Small intestine (tissue), 7 donors: ENCODE data around the gene PLEKHG5. TPM values are rescaled to one million over a fixed set of nuclear protein-coding genes. Genes with fewer than 3 reads are reported as not detected.
"Not testable (repeated sequence)": the region's sequence is repeated elsewhere in the genome, so short reads cannot be mapped to it uniquely, and the experiment has no call there.

Source experiments
- DNase-seq, 2 donors: peaks; one replicate each; pipeline versions ENCODE4 v3.0.0 to v3.0.0-alpha.2; 2013
- FAIRE-seq: peaks from 2 replicates; lab custom pipeline; 2012; peaks lifted over from hg19 to GRCh38; lab: Jason Lieb, UNC
- H3K27ac ChIP-seq, 3 donors: one replicate each; pipeline ENCODE4 v1.5.1; 2013; ENCODE audit warnings: low read length in 2 of 3, mild to moderate bottlenecking in 2 of 3, control low read depth in 1 of 3, inconsistent platforms in 1 of 3, low read depth in 1 of 3, moderate library complexity in 1 of 3
- H3K27me3 ChIP-seq, 3 donors: one replicate each; pipeline ENCODE4 v1.6.1; 2013; ENCODE audit warnings: low read length in 3 of 3, inconsistent platforms in 1 of 3; ENCODE audit not compliant: control insufficient read depth in 3 of 3, insufficient read depth in 3 of 3
- H3K36me3 ChIP-seq, 3 donors: one replicate each; pipeline ENCODE4 v1.6.1; 2013; ENCODE audit warnings: low read length in 3 of 3, inconsistent platforms in 1 of 3, low read depth in 1 of 3, mild to moderate bottlenecking in 1 of 3, moderate library complexity in 1 of 3; ENCODE audit not compliant: control insufficient read depth in 3 of 3, insufficient read depth in 2 of 3
- H3K4me1 ChIP-seq, 3 donors: one replicate each; pipeline ENCODE4 v1.6.1; 2013; ENCODE audit warnings: low read length in 2 of 3, inconsistent platforms in 1 of 3, low read depth in 1 of 3, mild to moderate bottlenecking in 1 of 3, moderate library complexity in 1 of 3; ENCODE audit not compliant: control insufficient read depth in 3 of 3, insufficient read depth in 2 of 3
- H3K4me3 ChIP-seq, 3 donors: one replicate each; pipeline ENCODE4 v1.5.1; 2013; ENCODE audit warnings: low read length in 3 of 3, control low read depth in 1 of 3, inconsistent platforms in 1 of 3, low read depth in 1 of 3, mild to moderate bottlenecking in 1 of 3, moderate library complexity in 1 of 3
- H3K9me3 ChIP-seq, 2 donors: one replicate each; pipeline ENCODE4 v1.6.1; 2013; ENCODE audit warnings: low read depth in 1 of 2, low read length in 1 of 2; ENCODE audit not compliant: control insufficient read depth in 2 of 2, insufficient read depth in 1 of 2
- WGBS, 3 donors: extraction: QIAGEN DNeasy Blood & Tissue Kit; methylation state at CpG; one replicate each; pipeline ENCODE4 v1.1.7; 2013; 5-methylcytosine and 5-hydroxymethylcytosine counted together
- polyA plus RNA-seq, 4 donors: library from polyadenylated mRNA; stranded (reverse) in 3 of 4; unstranded in 1 of 4; fragments of 200-250 nt in 3 of 4; fragments of 120-200 nt in 1 of 4; gene quantifications; one replicate each; pipeline versions ENCODE4 v1.2.1 to v1.2.3, GENCODE V29; 2013
- donor health status: healthy with polysubstance abuse.
- donor health status: control.
- donor health status: control.
- donor health status: Bipolar disorder and iron deficiency.
- donor health status: healthy.

The PLEKHG5 gene
- polyA plus RNA-seq, 4 donors: 2.4 to 13.5 (median 7.1) TPM

DNA sequence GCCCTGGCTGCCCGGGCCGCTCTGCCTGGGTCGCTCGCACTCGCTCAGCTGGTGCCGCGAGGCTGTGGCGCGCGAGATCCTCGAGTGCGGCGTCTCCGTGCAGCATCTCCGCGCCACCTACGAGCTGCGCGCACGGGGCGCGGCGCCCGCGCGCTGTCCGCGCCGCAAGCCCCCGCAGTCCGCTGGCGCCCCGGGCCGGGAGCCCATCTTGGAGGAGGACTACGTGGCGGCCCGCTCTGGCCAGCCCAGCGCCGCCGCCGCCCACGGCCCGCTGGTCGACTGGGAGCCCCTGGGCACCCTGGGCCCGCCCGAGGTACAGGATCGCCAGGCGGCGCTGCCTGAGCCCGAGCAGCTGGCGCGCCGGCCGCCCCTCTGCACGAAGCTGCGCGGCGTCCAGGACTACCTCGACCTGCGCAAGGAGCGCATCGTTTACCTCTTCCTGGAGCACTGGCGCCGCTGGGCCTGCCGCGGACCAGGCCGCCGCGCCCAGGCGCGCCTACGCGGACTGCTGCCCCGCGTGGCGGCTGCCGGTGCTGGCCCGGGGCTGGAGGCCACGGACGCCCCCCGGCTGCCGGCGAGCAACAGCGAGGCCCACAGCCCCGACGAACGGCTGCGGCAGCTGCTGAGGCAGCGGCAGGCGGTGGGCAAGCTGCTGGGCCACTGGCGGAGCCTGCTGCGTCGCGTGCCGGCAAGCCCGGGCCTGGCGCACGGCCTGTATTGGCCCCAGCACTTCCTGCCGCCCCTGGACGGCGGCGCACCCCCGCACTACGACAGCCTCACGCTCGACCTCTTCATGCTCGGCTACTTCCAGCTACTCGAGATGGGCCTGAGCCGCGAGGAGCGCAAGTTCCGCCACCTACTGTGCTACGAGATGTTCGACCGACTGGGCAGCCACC, 36.4 kb downstream of the PLEKHG5 start:
- Histone ChIP-seq H3K27me3 (peaks cover 0 to 17% (median under 1%) of the 10 kb centered on the region in 3 donors), H3K36me3 (peaks cover 0 to 76% (median 3%) of the 10 kb centered on the region in 3 donors), H3K4me3 (no peak overlapping the region), H3K27ac (no peak overlapping the region), H3K4me1 (peaks cover 0 to 10% (median 0%) of the 10 kb centered on the region in 3 donors), H3K9me3 (no peaks in the 10 kb centered on the region)
- FAIRE-seq (no peak), DNase-seq (peak in 1 of 2 donors; percentile 44)
- 41 to 83% (median 50%) methylated on average over 71 to 115 of the region's 115 CpGs for WGBS, 3 donors

DNA sequence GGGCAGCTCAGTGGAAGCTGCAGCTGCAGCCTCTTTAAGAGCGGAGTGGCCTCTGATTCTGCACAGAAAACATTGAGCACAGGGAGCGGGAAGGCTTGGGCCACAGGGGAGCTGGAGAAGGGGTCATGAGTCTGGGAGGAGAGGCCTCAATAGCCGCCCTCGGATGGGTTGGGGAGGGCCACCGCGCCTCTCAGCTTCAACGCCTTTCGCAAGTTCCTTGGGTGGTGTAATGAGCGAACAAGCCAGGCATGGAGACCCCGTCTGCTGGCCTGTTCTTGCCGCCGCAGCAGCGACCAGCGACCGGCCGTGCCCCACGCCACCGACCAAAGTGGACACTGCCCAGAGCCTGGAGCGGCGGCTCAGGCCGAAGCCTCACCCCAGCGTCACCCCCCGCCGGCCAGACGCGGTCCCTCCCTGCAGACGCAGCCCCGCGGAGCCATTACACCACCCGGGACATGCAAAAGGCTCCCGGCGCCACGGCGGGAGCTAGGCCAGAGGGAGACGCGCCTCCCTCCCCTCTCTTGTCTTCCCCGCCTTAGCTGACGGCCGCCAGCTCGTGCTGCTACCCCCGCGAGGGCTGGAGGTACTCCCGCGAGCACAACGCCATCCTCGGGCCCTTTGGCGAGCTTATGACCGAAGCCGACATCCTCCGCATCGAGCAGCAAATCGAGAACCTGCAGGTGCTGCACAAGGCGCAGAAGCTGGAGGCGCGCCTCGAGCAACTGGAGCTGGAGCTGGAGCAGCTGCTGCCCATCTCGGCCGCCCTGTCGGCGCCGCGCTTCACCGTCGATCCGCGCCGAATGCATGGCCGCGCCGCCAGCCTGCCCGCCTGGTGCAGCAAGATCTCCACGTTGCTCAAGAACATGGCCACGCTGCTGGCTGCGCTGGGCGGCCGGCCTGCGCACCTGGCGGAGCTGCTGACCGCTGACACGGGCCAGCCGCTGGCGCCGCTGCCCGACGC, 37.3 kb downstream of the PLEKHG5 start:
- peak in 1 of 2 donors; percentile 14 for DNase-seq
- 44 to 87% (median 59%) methylated on average over 61 to 85 of the region's 85 CpGs for WGBS, 3 donors
- H3K4me1 ChIP-seq, H3K27ac ChIP-seq, FAIRE-seq, H3K9me3 ChIP-seq: not testable (repeated sequence)
- peaks cover 0 to 18% (median 7%) of the 10 kb centered on the region in 3 donors for H3K27me3 ChIP-seq
- H3K4me3 ChIP-seq: peak overlapping the region in 1 of 3 donors; percentile 9
- H3K36me3 ChIP-seq: peaks cover 0 to 76% (median 0%) of the 10 kb centered on the region in 3 donors

DNA sequence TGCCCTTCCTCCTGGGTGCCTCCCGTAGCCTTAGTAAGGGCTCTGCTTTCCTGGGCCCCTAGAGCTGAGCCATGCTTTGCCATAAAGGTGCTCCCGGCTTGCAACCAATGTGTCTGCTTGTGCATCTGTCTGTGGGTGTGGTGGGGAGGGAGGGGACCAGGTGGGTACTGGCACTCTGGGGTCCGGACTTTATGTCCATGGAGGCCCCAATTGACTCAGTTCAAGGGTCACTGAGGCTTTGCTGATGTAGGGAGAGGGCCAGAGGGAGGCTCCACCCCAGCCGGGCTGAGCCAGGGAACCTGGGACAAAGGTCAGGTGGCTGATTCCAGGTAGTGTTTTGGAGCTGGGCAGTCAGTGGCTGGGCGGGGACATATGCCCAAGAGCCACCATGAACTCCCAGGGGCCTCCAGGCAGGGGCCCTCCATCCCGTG, 40.5 kb downstream of the PLEKHG5 start:
- peaks cover 0 to 24% (median 21%) of the 10 kb centered on the region in 3 donors for H3K27me3 ChIP-seq
- peaks cover 0 to 19% (median 0%) of the 10 kb centered on the region in 3 donors for H3K4me1 ChIP-seq
- H3K4me3 ChIP-seq: peak overlapping the region in 2 of 3 donors; percentile 62 to 82
- WGBS, 3 donors: 11 to 50% (median 30%) methylated on average over 6 of the region's 6 CpGs
- FAIRE-seq: no peak
- H3K36me3 ChIP-seq: peaks cover 0 to 54% (median 0%) of the 10 kb centered on the region in 3 donors
- peak; percentile 96 to 98 for DNase-seq
- H3K9me3 ChIP-seq: no peaks in the 10 kb centered on the region
- H3K27ac ChIP-seq: peak overlapping the region; percentile 75 to 97 (median 82)

DNA sequence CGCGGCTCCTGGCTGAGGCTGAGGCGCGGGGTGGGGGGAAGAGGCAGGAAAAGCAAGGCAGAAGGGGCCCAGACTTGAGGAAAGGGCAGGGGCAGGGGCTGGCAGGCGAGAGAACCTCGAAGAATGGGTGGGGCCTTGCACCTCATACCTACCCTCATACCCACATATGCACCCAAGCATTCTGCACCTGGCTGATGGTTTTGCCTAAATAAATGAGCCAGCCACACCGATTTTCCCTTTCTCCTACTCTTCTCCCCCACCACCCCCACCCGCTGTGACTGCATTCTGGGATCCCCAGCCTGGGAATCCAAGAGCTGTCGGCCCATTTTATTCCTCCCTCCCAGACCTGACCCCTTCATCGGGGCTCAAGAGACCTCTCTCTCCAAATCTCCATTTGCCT, 41.0 kb downstream of the PLEKHG5 start:
- not testable (repeated sequence) for DNase-seq, H3K9me3 ChIP-seq, FAIRE-seq
- peaks cover 0 to 22% (median 0%) of the 10 kb centered on the region in 3 donors for H3K4me1 ChIP-seq
- H3K27ac ChIP-seq: peak overlapping the region; percentile 75 to 97 (median 82)
- 15 to 23% (median 18%) methylated on average over 8 to 10 of the region's 10 CpGs for WGBS, 3 donors
- peaks cover 0 to 49% (median 0%) of the 10 kb centered on the region in 3 donors for H3K36me3 ChIP-seq
- H3K27me3 ChIP-seq: peaks cover 0 to 22% (median 21%) of the 10 kb centered on the region in 3 donors
- peak overlapping the region in 2 of 3 donors; percentile 14 to 82 for H3K4me3 ChIP-seq

DNA sequence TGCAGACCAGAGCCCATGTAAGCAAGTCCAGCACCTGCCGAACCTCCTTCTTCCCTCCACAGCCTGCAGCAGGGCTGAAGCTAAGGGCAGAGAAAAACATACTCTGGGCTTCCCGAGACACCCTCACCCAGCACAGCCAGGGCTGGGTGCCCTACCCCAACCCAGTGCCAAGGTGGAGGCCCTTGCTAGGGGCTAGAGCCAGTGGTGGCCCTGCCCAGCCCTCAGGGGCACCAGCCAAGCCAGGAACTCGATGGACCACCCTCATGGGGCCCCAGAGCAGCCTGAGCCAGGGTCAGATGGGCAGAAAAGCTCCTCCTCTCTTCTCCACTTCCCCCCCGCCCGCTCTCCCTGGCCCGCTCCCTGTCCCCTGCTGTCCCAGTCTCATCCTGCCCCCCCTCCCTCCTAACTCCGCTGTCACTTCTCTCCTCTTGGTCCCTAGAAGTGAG, 41.4 kb downstream of the PLEKHG5 start:
- Histone ChIP-seq H3K27me3 (peaks cover 0 to 21% (median 19%) of the 10 kb centered on the region in 3 donors), H3K9me3 (no peaks in the 10 kb centered on the region), H3K4me3 (peak overlapping the region in 2 of 3 donors; percentile 54 to 82), H3K36me3 (peaks cover 0 to 48% (median 0%) of the 10 kb centered on the region in 3 donors), H3K4me1 (peaks cover 0 to 26% (median 0%) of the 10 kb centered on the region in 3 donors), H3K27ac (peak overlapping the region; percentile 70 to 97 (median 82))
- 18 to 31% (median 29%) methylated on average over 3 to 7 of the region's 7 CpGs for WGBS, 3 donors
- DNase-seq (peak in 1 of 2 donors; percentile 65), FAIRE-seq (no peak)

DNA sequence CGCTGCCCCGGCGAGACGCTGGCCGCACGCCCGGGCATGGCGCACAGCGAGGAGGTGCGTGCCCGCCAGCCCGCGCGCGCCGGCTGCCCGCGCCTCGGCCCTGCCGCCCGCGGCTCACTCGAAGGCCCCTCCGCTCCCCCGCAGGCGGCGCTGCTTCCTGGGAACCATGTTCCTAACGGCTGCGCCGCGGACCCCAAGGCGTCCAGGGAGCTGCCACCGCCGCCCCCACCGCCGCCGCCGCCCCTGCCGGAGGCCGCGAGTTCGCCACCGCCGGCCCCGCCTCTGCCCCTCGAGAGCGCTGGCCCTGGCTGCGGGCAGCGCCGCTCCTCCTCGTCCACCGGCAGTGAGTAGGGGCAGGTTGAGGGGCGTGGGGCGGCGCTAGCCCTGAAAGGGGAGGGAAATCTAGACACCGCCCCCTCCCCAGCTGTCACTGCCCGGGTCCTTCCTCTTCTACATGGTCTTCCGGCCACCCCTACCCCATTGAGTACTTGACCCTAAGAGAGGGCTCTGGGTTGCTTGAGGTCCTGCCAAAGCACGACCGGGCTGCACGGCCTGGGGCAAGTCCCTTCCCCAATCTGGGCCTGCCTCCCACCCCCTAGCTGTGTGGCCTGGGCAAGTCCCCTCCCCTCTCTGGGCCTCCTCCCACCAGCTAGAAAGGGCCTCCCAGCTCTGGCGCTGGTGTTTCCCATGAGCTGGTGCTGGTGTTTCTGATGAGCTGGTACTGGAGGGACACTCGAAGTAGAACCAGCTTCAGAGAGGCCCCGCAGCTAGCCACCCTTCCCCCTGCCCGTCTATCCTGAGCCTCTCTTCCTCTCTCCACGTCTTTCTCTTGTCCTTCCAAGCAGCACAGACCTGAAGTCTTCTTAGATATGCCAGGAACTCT, 42.5 kb downstream of the PLEKHG5 start:
- DNase-seq: peak in 1 of 2 donors; percentile 81
- no peak for FAIRE-seq
- Histone ChIP-seq H3K27me3 (peaks cover 0 to 21% (median 17%) of the 10 kb centered on the region in 3 donors), H3K4me1 (peaks cover 0 to 31% (median 0%) of the 10 kb centered on the region in 3 donors), H3K27ac (peak overlapping the region; percentile 65 to 97 (median 88)), H3K9me3 (no peaks in the 10 kb centered on the region), H3K36me3 (peaks cover 0 to 42% (median 0%) of the 10 kb centered on the region in 3 donors), H3K4me3 (peak overlapping the region in 2 of 3 donors; percentile 54 to 82)
- WGBS, 3 donors: 3 to 13% (median 6%) methylated on average over 22 to 66 of the region's 66 CpGs
